ENCODE results near the gene DCUN1D4.
"Not testable (repeated sequence)": the region's sequence is repeated elsewhere in the genome, so short reads cannot be mapped to it uniquely, and the experiment has no call there.

DCUN1D4 gene

DNA sequence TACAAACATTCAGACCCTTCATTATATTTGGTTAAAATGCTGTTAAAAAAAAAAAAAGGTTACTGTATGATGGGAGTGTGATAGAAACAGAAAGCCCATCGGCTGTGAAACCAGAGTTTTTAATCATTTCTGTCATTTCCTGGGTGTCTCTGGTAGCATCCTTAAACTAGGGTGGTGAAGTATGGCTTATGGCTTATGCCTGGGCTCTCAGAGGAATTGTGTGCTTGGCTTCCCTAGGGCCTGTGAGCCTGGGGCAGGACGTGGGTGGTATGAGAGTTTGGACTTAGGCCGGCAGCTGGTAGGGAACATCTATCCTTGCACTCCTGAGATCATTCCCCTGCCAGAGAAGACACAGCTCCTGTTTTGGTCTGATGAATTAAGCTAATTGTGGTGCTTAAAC, 52.2 kb downstream of the DCUN1D4 start:
- DNase-seq (ENCODE audit: low spot score): no peak

DNA sequence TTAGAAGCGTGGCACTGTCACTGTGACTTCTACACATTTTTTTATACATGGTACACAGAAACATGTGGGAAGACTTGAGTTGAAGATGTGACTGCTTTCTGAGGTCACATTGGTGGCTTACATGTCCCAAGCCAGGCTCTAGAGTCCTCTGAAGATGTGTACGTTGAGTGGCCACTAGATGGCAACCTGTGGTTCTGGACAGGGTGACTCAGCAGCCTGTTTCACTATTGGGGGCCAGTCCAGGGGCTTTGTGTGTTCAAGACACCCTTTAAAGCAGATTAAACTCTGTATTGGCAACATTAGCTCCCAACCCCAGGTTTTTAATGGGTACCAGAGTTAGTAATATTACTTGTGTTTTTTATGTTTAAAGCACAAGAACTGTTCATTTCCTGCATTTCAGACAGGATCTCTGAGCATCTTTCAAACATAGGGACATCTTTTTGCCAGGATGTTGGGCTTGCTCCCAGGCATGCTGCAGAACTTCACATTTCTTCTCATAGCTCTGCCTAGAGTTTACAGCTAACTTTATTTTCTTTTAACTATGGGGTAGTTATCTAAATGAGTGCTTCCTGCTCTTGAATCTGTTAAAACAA, 53.0 kb downstream of the DCUN1D4 start:
- DNase-seq (ENCODE audit: low spot score): peak; percentile 83

GRCh38 chr4:51901363-51901762, 58.4 kb downstream of the DCUN1D4 start:
- DNase-seq (ENCODE audit: low spot score): no peak

DNA sequence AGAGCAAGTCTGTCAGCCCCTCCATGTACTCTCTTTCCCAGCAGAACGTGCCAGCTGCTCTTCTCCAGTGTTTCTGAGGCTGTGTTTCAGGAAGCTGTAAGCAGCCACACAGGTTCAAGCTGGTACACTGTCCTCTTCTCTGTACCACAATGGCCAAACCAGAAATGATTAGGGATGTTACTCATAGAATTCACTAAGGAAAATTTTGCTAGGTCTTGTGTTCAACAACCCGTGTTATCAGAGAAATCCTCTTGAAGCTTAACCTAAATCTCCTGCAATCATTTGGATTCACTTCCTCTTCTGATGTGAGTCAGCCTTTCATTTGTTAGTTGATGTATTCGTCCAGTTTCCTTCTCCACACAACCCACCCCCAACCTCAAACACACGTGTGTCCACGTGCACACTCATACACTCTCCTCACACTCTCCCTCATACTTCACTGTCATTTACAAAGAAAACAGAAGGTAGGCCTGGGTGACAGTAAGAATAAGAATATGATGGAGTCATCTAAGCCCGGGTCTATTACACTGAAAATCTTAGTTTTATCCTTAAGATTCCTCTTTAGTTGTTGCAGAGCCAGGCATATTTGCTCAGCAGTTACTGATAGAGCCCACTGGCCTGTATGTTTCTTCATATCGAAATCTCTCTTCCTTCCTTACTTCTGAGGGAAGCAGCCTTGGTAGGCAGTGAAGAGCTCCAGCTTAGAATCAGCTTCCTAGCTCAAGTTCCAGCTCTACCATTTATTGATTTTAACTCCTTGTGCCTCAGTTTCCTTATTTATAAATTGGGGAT, 63.4 kb downstream of the DCUN1D4 start:
- DNase-seq (ENCODE audit: low spot score): peak; percentile 63

GRCh38 chr4:51907006-51907669, 64.2 kb downstream of the DCUN1D4 start:
- DNase-seq (ENCODE audit: low spot score): no peak

DNA sequence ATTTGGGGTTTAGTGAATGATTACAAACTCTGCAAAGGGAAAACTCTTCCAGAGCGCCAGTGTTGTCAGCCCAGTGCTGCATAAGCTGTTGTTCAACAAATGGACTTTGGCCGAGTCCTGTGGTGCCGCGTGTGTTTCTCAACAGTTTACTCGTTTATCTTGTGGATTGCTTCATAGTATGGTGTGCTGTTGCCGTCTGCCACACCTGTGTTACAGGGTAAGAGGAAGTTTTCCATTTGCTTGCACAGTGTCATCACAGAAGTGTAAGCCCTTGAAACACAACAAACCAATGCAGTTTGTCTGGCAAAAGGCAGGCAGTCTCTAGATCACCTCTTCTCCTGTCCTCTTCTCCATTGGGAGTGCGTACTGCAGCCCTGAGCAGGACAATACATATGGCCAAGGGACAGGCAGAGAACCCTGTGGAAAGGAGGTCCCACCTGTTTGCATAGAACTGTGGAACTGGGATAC, 66.3 kb downstream of the DCUN1D4 start:
- no peak for DNase-seq (ENCODE audit: low spot score)

DNA sequence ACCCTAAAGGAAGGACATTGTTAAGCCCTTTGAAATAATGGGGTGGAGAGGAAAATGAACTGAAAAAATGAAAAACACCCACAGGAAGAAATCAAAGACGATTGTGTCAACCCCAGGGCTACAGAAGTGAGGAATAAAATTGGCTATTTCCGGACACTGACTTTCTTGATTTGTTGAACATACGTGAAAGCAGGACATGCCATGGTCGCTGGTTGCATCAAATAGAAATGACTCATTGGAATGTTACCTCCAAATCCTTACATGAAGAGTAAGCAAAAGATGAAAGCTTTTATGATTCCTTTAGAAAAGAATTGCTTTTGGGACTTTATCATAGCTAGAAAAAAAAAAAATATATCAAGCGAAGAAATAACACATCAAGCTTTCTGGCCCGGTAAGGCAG, 75.3 kb downstream of the DCUN1D4 start:
- no peak for DNase-seq (ENCODE audit: low spot score)

- no peak for DNase-seq (ENCODE audit: low spot score)
Measured at GRCh38 chr4:51923343-51923742, 80.4 kb downstream of the DCUN1D4 start.

DNA sequence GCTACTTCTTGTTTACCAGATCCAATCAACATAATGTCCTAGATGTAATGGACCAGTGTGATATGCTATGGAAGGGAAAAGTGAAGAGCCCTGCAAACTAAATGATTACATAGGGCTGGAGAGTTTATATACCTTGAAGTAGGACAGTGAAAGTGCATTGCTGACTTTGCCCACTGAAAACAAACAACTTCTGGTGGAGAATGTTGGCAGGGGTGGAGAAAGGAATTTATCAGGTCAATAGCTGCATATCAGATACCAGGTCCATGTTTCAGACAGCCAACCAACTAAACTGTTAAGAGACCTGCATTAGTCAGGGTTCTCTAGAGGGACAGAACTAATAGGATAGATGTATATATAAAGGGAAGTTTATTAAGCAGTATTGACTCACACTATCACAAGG, 82.4 kb downstream of the DCUN1D4 start:
- DNase-seq (ENCODE audit: low spot score): no peak

- no peak for DNase-seq (ENCODE audit: low spot score)
Measured at GRCh38 chr4:51930557-51930956, 87.6 kb downstream of the DCUN1D4 start.

GRCh38 chr4:51931461-51931860, 88.5 kb downstream of the DCUN1D4 start:
- no peak for DNase-seq (ENCODE audit: low spot score)

DNA sequence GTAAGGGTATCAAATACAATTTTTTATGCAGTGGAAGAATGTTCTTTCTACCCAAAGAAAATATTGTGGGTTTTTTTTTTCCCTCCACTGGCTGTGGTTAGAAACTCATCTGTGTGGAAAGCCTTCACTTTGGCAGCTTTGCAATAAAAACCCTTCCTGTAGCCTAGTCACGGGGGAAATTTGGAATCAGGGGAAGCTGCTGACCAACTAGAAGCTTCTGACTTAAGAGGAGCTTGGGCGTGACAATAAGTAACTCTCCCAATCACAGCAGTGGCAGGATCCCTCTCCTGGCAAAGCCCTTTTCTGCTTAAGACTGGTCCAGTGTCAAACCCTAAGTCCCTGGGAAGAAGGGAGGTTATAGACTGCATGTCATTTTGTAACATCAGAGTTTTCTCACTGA, 89.3 kb downstream of the DCUN1D4 start:
- DNase-seq (ENCODE audit: low spot score): no peak

GRCh38 chr4:51932684-51933083, 89.7 kb downstream of the DCUN1D4 start:
- DNase-seq (ENCODE audit: low spot score): no peak

DNA sequence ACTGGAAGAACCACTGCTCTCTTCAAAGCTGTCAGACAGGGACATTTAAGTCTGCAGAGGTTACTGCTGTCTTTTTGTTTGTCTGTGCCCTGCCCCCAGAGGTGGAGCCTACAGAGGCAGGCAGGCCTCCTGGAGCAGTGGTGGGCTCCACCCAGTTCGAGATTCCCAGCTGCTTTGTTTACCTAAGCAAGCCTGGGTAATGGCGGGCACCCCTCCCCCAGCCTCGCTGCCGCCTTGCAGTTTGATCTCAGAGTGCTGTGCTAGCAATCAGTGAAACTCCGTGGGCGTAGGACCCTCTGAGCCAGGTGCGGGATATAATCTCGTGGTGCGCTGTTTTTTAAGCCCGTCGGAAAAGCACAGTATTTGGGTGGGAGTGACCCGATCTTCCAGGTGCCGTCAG, 97.5 kb downstream of the DCUN1D4 start:
- DNase-seq (ENCODE audit: low spot score): not testable (repeated sequence)

GRCh38 chr4:51942108-51942832, 99.3 kb downstream of the DCUN1D4 start:
- DNase-seq (ENCODE audit: low spot score): no peak

GRCh38 chr4:51942833-51943215, 99.9 kb downstream of the DCUN1D4 start:
- DNase-seq (ENCODE audit: low spot score): no peak

- DNase-seq (ENCODE audit: low spot score): no peak
Measured at GRCh38 chr4:51943221-51943620, 100.3 kb downstream of the DCUN1D4 start.

GRCh38 chr4:51958199-51958968, 115.4 kb downstream of the DCUN1D4 start:
- DNase-seq (ENCODE audit: low spot score): no peak

DNA sequence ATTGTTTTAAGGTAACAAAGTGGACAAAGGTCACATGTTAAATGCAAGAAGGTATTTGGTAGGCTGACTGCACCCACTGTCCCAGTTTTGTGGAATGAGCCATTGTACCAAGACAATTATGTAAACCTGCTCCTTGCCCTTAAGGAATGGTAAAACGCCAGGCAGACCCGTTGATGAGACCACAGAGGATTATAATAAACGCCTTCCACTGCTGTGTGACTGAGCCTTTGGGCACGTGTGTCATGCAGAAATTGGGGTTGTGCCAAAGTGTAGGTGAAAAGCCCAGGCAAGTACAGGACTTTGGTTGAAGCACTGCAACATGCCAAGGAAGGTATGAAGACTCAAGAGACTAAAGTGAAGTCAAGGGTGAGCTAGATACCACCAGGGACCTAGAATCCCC, 117.5 kb downstream of the DCUN1D4 start:
- no peak for DNase-seq (ENCODE audit: low spot score)

GRCh38 chr4:51963841-51964517, 121.0 kb downstream of the DCUN1D4 start:
- no peak for DNase-seq (ENCODE audit: low spot score)

- DNase-seq (ENCODE audit: low spot score): no peak
Measured at GRCh38 chr4:51965862-51966261, 122.9 kb downstream of the DCUN1D4 start.

Data from NAMALWA (cell line).